ENCODE data around the gene NMNAT2.

Gene NMNAT2

GRCh38 chr1:183209533-183210158, 208.5 kb downstream of the NMNAT2 start:
- H3K9me3 ChIP-seq = no peaks in the 10 kb centered on the region
- H3K4me1 ChIP-seq = no peaks in the 10 kb centered on the region
- H3K36me3 ChIP-seq = no peaks in the 10 kb centered on the region
- no peaks in the 10 kb centered on the region for H3K27me3 ChIP-seq
- no peak for TF ChIP-seq CTCF (IDR thresholded peaks at IDR 0.05; ENCODE audit: low read depth, low read length)
- no peak for DNase-seq
- no peak overlapping the region for H3K4me3 ChIP-seq (ENCODE audit: low read depth, low read length)

- H3K36me3 ChIP-seq = no peaks in the 10 kb centered on the region
- H3K27me3 ChIP-seq = no peaks in the 10 kb centered on the region
- H3K9me3 ChIP-seq = no peaks in the 10 kb centered on the region
- DNase-seq = no peak
- no peaks in the 10 kb centered on the region for H3K4me1 ChIP-seq
- TF ChIP-seq CTCF (IDR thresholded peaks at IDR 0.05; ENCODE audit: low read depth, low read length) = no peak
- H3K4me3 ChIP-seq (ENCODE audit: low read depth, low read length) = no peak overlapping the region
Observed at GRCh38 chr1:183206538-183207122, 211.6 kb downstream of the NMNAT2 start.

GRCh38 chr1:183205196-183205781, 212.9 kb downstream of the NMNAT2 start:
- Histone ChIP-seq H3K36me3 (no peaks in the 10 kb centered on the region), H3K4me3 (ENCODE audit: low read depth, low read length) (no peak overlapping the region)
- no peak for TF ChIP-seq CTCF (IDR thresholded peaks at IDR 0.05; ENCODE audit: low read depth, low read length)

GRCh38 chr1:183203094-183203493, 215.1 kb downstream of the NMNAT2 start:
- DNase-seq = no peak
- H3K4me1 ChIP-seq = no peaks in the 10 kb centered on the region
- H3K36me3 ChIP-seq = no peaks in the 10 kb centered on the region
- no peaks in the 10 kb centered on the region for H3K27me3 ChIP-seq
- no peak for TF ChIP-seq CTCF (IDR thresholded peaks at IDR 0.05; ENCODE audit: low read depth, low read length)
- H3K4me3 ChIP-seq (ENCODE audit: low read depth, low read length) = no peak overlapping the region
- no peaks in the 10 kb centered on the region for H3K9me3 ChIP-seq

More at GRCh38 chr1:183205196-183205781, 212.9 kb downstream of the NMNAT2 start:
- Histone ChIP-seq H3K27me3 (no peaks in the 10 kb centered on the region), H3K9me3 (no peaks in the 10 kb centered on the region), H3K4me1 (no peaks in the 10 kb centered on the region)
- no peak for DNase-seq

- H3K4me1 ChIP-seq = no peaks in the 10 kb centered on the region
- TF ChIP-seq CTCF (IDR thresholded peaks at IDR 0.05; ENCODE audit: low read depth, low read length) = no peak
- DNase-seq = no peak
Observed at GRCh38 chr1:183200451-183200850, 217.7 kb downstream of the NMNAT2 start.

GRCh38 chr1:183199304-183199703, 218.9 kb downstream of the NMNAT2 start:
- Histone ChIP-seq H3K27me3 (no peaks in the 10 kb centered on the region), H3K9me3 (no peaks in the 10 kb centered on the region), H3K36me3 (no peaks in the 10 kb centered on the region), H3K4me3 (ENCODE audit: low read depth, low read length) (no peak overlapping the region), H3K4me1 (no peaks in the 10 kb centered on the region)
- DNase-seq = no peak
- no peak for TF ChIP-seq CTCF (IDR thresholded peaks at IDR 0.05; ENCODE audit: low read depth, low read length)

More at GRCh38 chr1:183200451-183200850, 217.7 kb downstream of the NMNAT2 start:
- Histone ChIP-seq H3K36me3 (no peaks in the 10 kb centered on the region), H3K4me3 (ENCODE audit: low read depth, low read length) (no peak overlapping the region), H3K27me3 (no peaks in the 10 kb centered on the region), H3K9me3 (no peaks in the 10 kb centered on the region)
